CD8-positive, alpha-beta memory T cell (primary cell): Measurements from ENCODE around the gene SDK1. TPM values are rescaled to one million over a fixed set of nuclear protein-coding genes. Genes with fewer than 3 reads are reported as not detected.

Source experiments
- CTCF ChIA-PET: fragments of 350-600 bp; sonication (Branson Sonifier 250); formaldehyde crosslinking; loops from one replicate; lab custom pipeline; 2021; ENCODE audit warnings: antibody characterized with exemption; lab: Charles Lee
- POLR2A ChIA-PET: fragments of 350-600 bp; sonication (Branson Sonifier 250); formaldehyde crosslinking; loops from one replicate; lab custom pipeline; 2021; ENCODE audit warnings: antibody characterized with exemption; lab: Charles Lee
- DNase-seq, 5 donors: peaks; one replicate each; pipeline versions ENCODE4 v3.0.0 to v3.0.0-alpha.2; 2020 to 2022; ENCODE audit warnings: mixed read lengths in 1 of 5
- H3K27ac ChIP-seq: one replicate; pipeline ENCODE4 v1.7.0; 2013; ENCODE audit warnings: low read depth, mild to moderate bottlenecking, low read length, moderate library complexity
- H3K27me3 ChIP-seq: 2 replicates; pipeline ENCODE4 v1.7.0; 2013; ENCODE audit warnings: low read length, mild to moderate bottlenecking; ENCODE audit not compliant: insufficient read depth, poor library complexity, severe bottlenecking
- H3K36me3 ChIP-seq: 2 replicates; pipeline ENCODE4 v1.7.0; 2013; ENCODE audit warnings: mild to moderate bottlenecking, low read length, moderate library complexity; ENCODE audit not compliant: insufficient read depth
- H3K4me1 ChIP-seq: 2 replicates; pipeline ENCODE4 v1.7.0; 2013; ENCODE audit warnings: mild to moderate bottlenecking, low read length, moderate library complexity; ENCODE audit not compliant: insufficient read depth
- H3K4me3 ChIP-seq: 2 replicates; pipeline ENCODE4 v1.7.0; 2013; ENCODE audit warnings: mild to moderate bottlenecking, low read length
- H3K9me3 ChIP-seq: 2 replicates; pipeline ENCODE4 v1.7.0; 2013; ENCODE audit warnings: mild to moderate bottlenecking, low read length
- H3K27ac Mint-ChIP-seq, 8 donors: one replicate each; pipeline ENCODE4 v1.8.0; 2020 to 2021; ENCODE audit warnings: mixed read lengths in 8 of 8, mild to moderate bottlenecking in 6 of 8, inconsistent platforms in 3 of 8, moderate library complexity in 3 of 8
- H3K27me3 Mint-ChIP-seq, 2 donors: one replicate each; pipeline ENCODE4 v1.8.0; 2020 to 2021; ENCODE audit warnings: mixed read lengths in 2 of 2, mild to moderate bottlenecking in 1 of 2, moderate library complexity in 1 of 2
- H3K36me3 Mint-ChIP-seq, 3 donors: one replicate each; pipeline ENCODE4 v1.8.0; 2020 to 2021; ENCODE audit warnings: mixed read lengths in 3 of 3, inconsistent platforms in 1 of 3, mild to moderate bottlenecking in 1 of 3
- H3K4me1 Mint-ChIP-seq, 3 donors: one replicate each; pipeline ENCODE4 v1.8.0; 2020 to 2021; ENCODE audit warnings: mixed read lengths in 3 of 3, inconsistent platforms in 1 of 3, mild to moderate bottlenecking in 1 of 3
- H3K4me3 Mint-ChIP-seq, 7 donors: one replicate each; pipeline ENCODE4 v1.8.0; 2020 to 2021; ENCODE audit warnings: mixed read lengths in 7 of 7, mild to moderate bottlenecking in 6 of 7, moderate library complexity in 4 of 7, inconsistent platforms in 2 of 7
- H3K9me3 Mint-ChIP-seq, 5 donors: one replicate each; pipeline ENCODE4 v1.8.0; 2020 to 2022; ENCODE audit warnings: mixed read lengths in 5 of 5, mild to moderate bottlenecking in 3 of 5, moderate library complexity in 2 of 5, inconsistent platforms in 1 of 5
- polyA plus RNA-seq: library from polyadenylated mRNA; unstranded; fragments of 300-500 nt; fragmentation: Illumina TruSeq; gene quantifications from one replicate; pipeline ENCODE4 v1.2.3, GENCODE V29; 2021
- total RNA-seq, 2 experiments: library from RNA; stranded (reverse); gene quantifications; one replicate each; pipeline ENCODE4 v1.2.3, GENCODE V29; 2021

The SDK1 gene
- total and polyA plus RNA-seq, 3 experiments from 2014 or later, result 0.04 TPM; not detected in 1

GRCh38 chr7:3327099-3327498, 26.0 kb downstream of the SDK1 start:
- Mint-ChIP-seq H3K27ac (no peak overlapping the region), H3K4me1 (no peaks in the 10 kb centered on the region), H3K4me3 (no peak overlapping the region), H3K9me3 (no peaks in the 10 kb centered on the region), H3K27me3 (peaks cover 14 to 54% of the 10 kb centered on the region in 2 donors), H3K36me3 (no peaks in the 10 kb centered on the region)
- ChIA-PET CTCF (no interaction called here), POLR2A (no interaction called here)
- Histone ChIP-seq H3K9me3 (no peaks in the 10 kb centered on the region), H3K4me3 (no peak overlapping the region), H3K4me1 (no peaks in the 10 kb centered on the region), H3K27me3 (no peaks in the 10 kb centered on the region), H3K27ac (no peak overlapping the region), H3K36me3 (no peaks in the 10 kb centered on the region)
- DNase-seq, result no peak

GRCh38 chr7:3327655-3328054, 26.6 kb downstream of the SDK1 start:
- POLR2A ChIA-PET, result no interaction called here
- Histone ChIP-seq H3K4me1 (no peaks in the 10 kb centered on the region), H3K36me3 (no peaks in the 10 kb centered on the region), H3K4me3 (no peak overlapping the region), H3K27me3 (no peaks in the 10 kb centered on the region), H3K9me3 (no peaks in the 10 kb centered on the region), H3K27ac (no peak overlapping the region)
- no peaks in the 10 kb centered on the region for H3K9me3 Mint-ChIP-seq
- no peak overlapping the region for H3K27ac Mint-ChIP-seq
- no peaks in the 10 kb centered on the region for H3K4me1 Mint-ChIP-seq
- peaks cover 14 to 59% of the 10 kb centered on the region in 2 donors for H3K27me3 Mint-ChIP-seq
- no peak for DNase-seq
- H3K4me3 Mint-ChIP-seq, result no peak overlapping the region
- CTCF ChIA-PET, result no interaction called here
- H3K36me3 Mint-ChIP-seq, result no peaks in the 10 kb centered on the region

GRCh38 chr7:3332308-3332707, 31.3 kb downstream of the SDK1 start:
- no peak overlapping the region for H3K4me3 ChIP-seq
- Mint-ChIP-seq H3K36me3 (no peaks in the 10 kb centered on the region), H3K4me3 (no peak overlapping the region), H3K9me3 (no peaks in the 10 kb centered on the region), H3K4me1 (no peaks in the 10 kb centered on the region), H3K27me3 (peaks cover 33 to 78% of the 10 kb centered on the region in 2 donors), H3K27ac (no peak overlapping the region)
- no peaks in the 10 kb centered on the region for H3K4me1 ChIP-seq
- no peaks in the 10 kb centered on the region for H3K36me3 ChIP-seq
- H3K9me3 ChIP-seq, result no peaks in the 10 kb centered on the region
- DNase-seq, result no peak
- ChIA-PET CTCF (no interaction called here), POLR2A (no interaction called here)
- H3K27ac ChIP-seq, result no peak overlapping the region
- no peaks in the 10 kb centered on the region for H3K27me3 ChIP-seq

GRCh38 chr7:3333861-3334260, 32.8 kb downstream of the SDK1 start:
- H3K9me3 Mint-ChIP-seq, result no peaks in the 10 kb centered on the region
- no peaks in the 10 kb centered on the region for H3K36me3 Mint-ChIP-seq
- Histone ChIP-seq H3K4me1 (no peaks in the 10 kb centered on the region), H3K27me3 (no peaks in the 10 kb centered on the region), H3K27ac (no peak overlapping the region), H3K4me3 (no peak overlapping the region), H3K9me3 (no peaks in the 10 kb centered on the region), H3K36me3 (no peaks in the 10 kb centered on the region)
- H3K4me1 Mint-ChIP-seq, result no peaks in the 10 kb centered on the region
- peaks cover 45 to 81% of the 10 kb centered on the region in 2 donors for H3K27me3 Mint-ChIP-seq
- H3K4me3 Mint-ChIP-seq, result no peak overlapping the region
- no peak overlapping the region for H3K27ac Mint-ChIP-seq
- CTCF ChIA-PET, result no interaction called here
- POLR2A ChIA-PET, result no interaction called here
- DNase-seq, result no peak

GRCh38 chr7:3336042-3336665, 35.1 kb downstream of the SDK1 start:
- H3K9me3 Mint-ChIP-seq, result no peaks in the 10 kb centered on the region
- Histone ChIP-seq H3K9me3 (no peaks in the 10 kb centered on the region), H3K27me3 (no peaks in the 10 kb centered on the region), H3K27ac (no peak overlapping the region), H3K36me3 (no peaks in the 10 kb centered on the region), H3K4me1 (no peaks in the 10 kb centered on the region), H3K4me3 (no peak overlapping the region)
- H3K36me3 Mint-ChIP-seq, result no peaks in the 10 kb centered on the region
- no peak for DNase-seq
- H3K4me1 Mint-ChIP-seq, result no peaks in the 10 kb centered on the region
- H3K27me3 Mint-ChIP-seq, result peaks cover 41 to 75% of the 10 kb centered on the region in 2 donors
- CTCF ChIA-PET, result no interaction called here
- POLR2A ChIA-PET, result no interaction called here
- H3K27ac Mint-ChIP-seq, result no peak overlapping the region
- no peak overlapping the region for H3K4me3 Mint-ChIP-seq

GRCh38 chr7:3338161-3338560, 37.1 kb downstream of the SDK1 start:
- Mint-ChIP-seq H3K36me3 (no peaks in the 10 kb centered on the region), H3K27me3 (peaks cover 41 to 67% of the 10 kb centered on the region in 2 donors), H3K27ac (no peak overlapping the region), H3K9me3 (no peaks in the 10 kb centered on the region), H3K4me3 (no peak overlapping the region), H3K4me1 (no peaks in the 10 kb centered on the region)
- Histone ChIP-seq H3K27me3 (no peaks in the 10 kb centered on the region), H3K4me1 (no peaks in the 10 kb centered on the region), H3K27ac (no peak overlapping the region), H3K9me3 (no peaks in the 10 kb centered on the region), H3K4me3 (no peak overlapping the region), H3K36me3 (no peaks in the 10 kb centered on the region)
- POLR2A ChIA-PET, result no interaction called here
- CTCF ChIA-PET, result no interaction called here
- DNase-seq, result no peak

GRCh38 chr7:3345699-3346481, 44.8 kb downstream of the SDK1 start:
- ChIA-PET CTCF (no interaction called here), POLR2A (no interaction called here)
- Histone ChIP-seq H3K27ac (no peak overlapping the region), H3K36me3 (no peaks in the 10 kb centered on the region), H3K4me3 (no peak overlapping the region), H3K9me3 (no peaks in the 10 kb centered on the region), H3K27me3 (no peaks in the 10 kb centered on the region), H3K4me1 (no peaks in the 10 kb centered on the region)
- Mint-ChIP-seq H3K36me3 (no peaks in the 10 kb centered on the region), H3K27ac (no peak overlapping the region), H3K4me1 (no peaks in the 10 kb centered on the region), H3K9me3 (no peaks in the 10 kb centered on the region), H3K27me3 (peaks cover 3 to 40% of the 10 kb centered on the region in 2 donors), H3K4me3 (no peak overlapping the region)
- DNase-seq, result no peak

GRCh38 chr7:3349126-3349525, 48.1 kb downstream of the SDK1 start:
- H3K27me3 ChIP-seq, result no peaks in the 10 kb centered on the region
- peaks cover 8 to 47% of the 10 kb centered on the region in 2 donors for H3K27me3 Mint-ChIP-seq

More at GRCh38 chr7:3349126-3349525, 48.1 kb downstream of the SDK1 start:
- ChIA-PET POLR2A (no interaction called here), CTCF (no interaction called here)
- no peaks in the 10 kb centered on the region for H3K4me1 ChIP-seq
- H3K36me3 ChIP-seq, result no peaks in the 10 kb centered on the region
- H3K36me3 Mint-ChIP-seq, result no peaks in the 10 kb centered on the region
- H3K27ac Mint-ChIP-seq, result peak overlapping the region in 1 of 8 donors; percentile 9
- no peak overlapping the region for H3K4me3 Mint-ChIP-seq
- no peaks in the 10 kb centered on the region for H3K9me3 ChIP-seq
- no peaks in the 10 kb centered on the region for H3K4me1 Mint-ChIP-seq
- no peak for DNase-seq
- no peak overlapping the region for H3K27ac ChIP-seq
- no peaks in the 10 kb centered on the region for H3K9me3 Mint-ChIP-seq
- H3K4me3 ChIP-seq, result no peak overlapping the region
